HepG2 (cell line): ENCODE results near the gene ZNF629. TPM values are rescaled to one million over a fixed set of nuclear protein-coding genes. Genes with fewer than 3 reads are reported as not detected.

ENCODE experiments used
- AKAP8 ChIP-seq: sonication (generic); formaldehyde crosslinking; IDR thresholded peaks from 2 replicates; pipeline ENCODE4 v1.5.1; 2020; ENCODE audit warnings: mild to moderate bottlenecking, missing genetic modification reagents
- HHEX ChIP-seq: IDR thresholded peaks from 2 replicates; pipeline ENCODE4 v1.6.1; 2016; ENCODE audit warnings: control low read depth
- KAT7 ChIP-seq: IDR thresholded peaks from 2 replicates; pipeline ENCODE4 v1.6.1; 2018; ENCODE audit warnings: borderline replicate concordance, missing compliant biosample characterization
- PPARG ChIP-seq: conservative IDR thresholded peaks from 2 replicates; pipeline ENCODE4 v1.6.1; 2016; ENCODE audit warnings: missing biosample characterization, missing genetic modification reagents
- PRMT3 ChIP-seq: sonication (generic); formaldehyde crosslinking; IDR thresholded peaks from 2 replicates; pipeline ENCODE4 v1.8.1; 2022; ENCODE audit warnings: low read depth, mild to moderate bottlenecking, moderate library complexity, missing genetic modification reagents, borderline replicate concordance
- SIX4 ChIP-seq: sonication (generic); formaldehyde crosslinking; IDR thresholded peaks from 2 replicates; pipeline ENCODE4 v1.4.0; 2020; ENCODE audit warnings: missing genetic modification reagents
- TOE1 ChIP-seq: sonication (generic); formaldehyde crosslinking; IDR thresholded peaks from 2 replicates; pipeline ENCODE4 v1.4.0; 2020; ENCODE audit warnings: mild to moderate bottlenecking, missing genetic modification reagents
- ZBTB26 ChIP-seq: IDR thresholded peaks from 2 replicates; pipeline ENCODE4 v1.6.1; 2016; ENCODE audit warnings: missing compliant biosample characterization, missing genetic modification reagents, borderline replicate concordance
- ZFAT ChIP-seq: sonication (generic); formaldehyde crosslinking; conservative IDR thresholded peaks from 2 replicates; pipeline ENCODE4 v1.8.1; 2023; ENCODE audit warnings: missing genetic modification reagents, inconsistent platforms
- ZFP36L2 ChIP-seq: sonication (generic); formaldehyde crosslinking; IDR thresholded peaks from 2 replicates; pipeline ENCODE4 v1.4.0; 2020; ENCODE audit warnings: missing genetic modification reagents
- ZFY ChIP-seq: sonication (generic); formaldehyde crosslinking; IDR thresholded peaks from 2 replicates; pipeline ENCODE4 v1.4.0; 2020; ENCODE audit warnings: missing genetic modification reagents
- ZMAT3 ChIP-seq: sonication (generic); formaldehyde crosslinking; conservative IDR thresholded peaks from 2 replicates; pipeline ENCODE4 v1.7.0; 2021; ENCODE audit warnings: missing genetic modification reagents
- ZNF20 ChIP-seq: sonication (generic); formaldehyde crosslinking; IDR thresholded peaks from 2 replicates; pipeline ENCODE4 v1.4.0; 2020; ENCODE audit warnings: mild to moderate bottlenecking, moderate library complexity, missing genetic modification reagents
- ZNF274 ChIP-seq: sonication (generic); formaldehyde crosslinking; IDR thresholded peaks from 2 replicates; pipeline ENCODE4 v1.5.1; 2020; ENCODE audit warnings: mild to moderate bottlenecking, missing genetic modification reagents
- ZNF543 ChIP-seq: sonication (generic); formaldehyde crosslinking; IDR thresholded peaks from 2 replicates; pipeline ENCODE4 v1.4.0; 2020; ENCODE audit warnings: mild to moderate bottlenecking, missing genetic modification reagents
- ZNF670 ChIP-seq: sonication (generic); formaldehyde crosslinking; IDR thresholded peaks from 2 replicates; pipeline ENCODE4 v1.8.0; 2022; ENCODE audit warnings: mild to moderate bottlenecking, missing genetic modification reagents, borderline replicate concordance
- ZNF704 ChIP-seq: sonication (generic); formaldehyde crosslinking; IDR thresholded peaks from 2 replicates; pipeline ENCODE4 v1.8.1; 2023; ENCODE audit warnings: mild to moderate bottlenecking, inconsistent platforms, moderate library complexity, missing genetic modification reagents, borderline replicate concordance
- ZNF740 ChIP-seq: sonication (generic); formaldehyde crosslinking; IDR thresholded peaks from 2 replicates; pipeline ENCODE4 v1.4.0; 2020; ENCODE audit warnings: missing genetic modification reagents
- ZNF841 ChIP-seq: sonication (generic); formaldehyde crosslinking; IDR thresholded peaks from 2 replicates; pipeline ENCODE4 v1.8.1; 2023; ENCODE audit warnings: missing genetic modification reagents, borderline replicate concordance
- polyA plus RNA-seq, 8 experiments: library from polyadenylated mRNA; depleted of rRNA in 3 of 8; stranded (reverse) in 7 of 8; unstranded in 1 of 8; fragments of >200 nt; fragmentation: Illumina TruSeq in 4 of 8; extraction: Trizol in 4 of 8; gene quantifications; 2 replicates each; pipeline versions ENCODE4 v1.2.1 to v1.2.3, GENCODE V29; 2011 to 2016; ENCODE audit warnings: low read depth in 4 of 8, missing spikeins in 1 of 8, mixed read lengths in 1 of 8; ENCODE audit not compliant: insufficient read depth in 1 of 8
- total RNA-seq, 5 experiments: library from RNA; depleted of rRNA; stranded (reverse); fragments of >200 nt; fragmentation: Illumina TruSeq; extraction: Trizol; gene quantifications; 2 replicates each; pipeline ENCODE4 v1.2.3, GENCODE V29; 2016; ENCODE audit warnings: low read depth in 1 of 5
- TF ChIP-seq, protein P1 (sequence below): sonication (generic); formaldehyde crosslinking; IDR thresholded peaks from 2 replicates; pipeline ENCODE4 v1.5.0; 2020; ENCODE audit warnings: missing genetic modification reagents

Gene ZNF629
- total and polyA plus RNA-seq, 2 of the 13 experiments (the other 11 are each of a cell fraction or from before 2014, with no cell fraction given) = 6.1 to 16.5 TPM

DNA sequence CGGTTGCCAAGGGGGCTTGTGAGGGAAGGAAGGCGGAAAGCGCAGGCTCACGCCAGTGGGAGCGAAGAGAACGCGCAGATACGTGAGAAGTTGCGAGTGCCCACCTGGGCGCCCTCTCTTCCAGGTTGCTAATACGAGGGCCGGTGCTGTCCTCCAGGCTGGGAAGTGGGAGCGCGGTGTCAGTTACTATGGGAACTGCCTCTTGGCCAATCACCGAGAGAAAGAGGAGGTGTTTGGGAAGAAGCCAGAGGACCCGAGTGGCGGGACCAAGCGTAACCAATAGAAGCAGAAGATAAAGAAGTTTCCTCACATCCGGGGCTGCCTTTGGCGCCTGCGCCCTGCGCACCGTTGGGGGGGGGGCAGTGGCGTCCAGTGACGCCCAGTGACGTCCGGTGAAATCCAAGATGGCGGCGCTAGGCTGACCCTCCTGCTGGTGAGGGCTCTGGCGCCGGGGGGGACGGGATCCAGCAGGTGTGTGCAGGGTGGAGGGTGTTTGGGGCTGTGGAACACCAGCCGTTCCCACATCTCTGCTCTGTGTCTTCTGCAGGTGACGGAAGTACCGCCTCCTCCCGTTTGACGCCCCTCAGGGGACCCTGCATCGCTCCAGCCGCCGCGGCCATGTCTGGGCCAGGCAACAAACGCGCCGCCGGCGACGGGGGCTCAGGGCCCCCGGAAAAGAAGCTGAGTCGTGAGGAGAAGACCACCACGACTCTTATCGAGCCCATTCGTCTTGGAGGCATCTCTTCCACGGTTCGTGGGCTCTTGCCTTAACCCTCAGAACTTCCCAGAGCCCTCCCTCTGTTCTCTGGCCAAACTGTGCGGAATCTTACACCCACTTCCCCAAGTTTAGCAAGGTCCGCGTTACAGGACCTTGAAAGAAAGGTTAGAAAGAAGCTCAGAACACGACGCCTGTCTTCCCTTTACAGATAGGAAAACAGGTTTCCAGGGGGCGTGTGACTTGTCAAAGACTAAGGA lies 24.8 kb downstream of the ZNF629 start, which contains the start of the genes CFAP119 and RNF40 (continued):
- TF ChIP-seq ZNF740 (peak; percentile 100), ZNF670 (no peak; the same call in 1 of the 2 replicates), ZBTB26 (CRISPR knock-in tag) (no peak; the same call in 1 of the 2 replicates), KAT7 (CRISPR knock-in tag) (peak; percentile 89; the same call in 1 of the 2 replicates), PPARG (CRISPR knock-in tag) (0 out of 2 replicates have a peak, but pooled peaks have one; percentile 1), ZMAT3 (CRISPR knock-in tag) (no peak; the same call in 1 of the 2 replicates), ZNF543 (CRISPR knock-in tag) (0 out of 2 replicates have a peak, but pooled peaks have one; percentile 54), TOE1 (0 out of 2 replicates have a peak, but pooled peaks have one; percentile 59), ZNF274 (CRISPR knock-in tag) (peak; percentile 3; the same call in 1 of the 2 replicates), ZNF20 (CRISPR knock-in tag) (no peak), AKAP8 (CRISPR knock-in tag) (no peak), PRMT3 (no peak), ZFP36L2 (no peak), ZFAT (CRISPR knock-in tag) (0 out of 2 replicates have a peak, but pooled peaks have one; percentile 53), HHEX (no peak), ZNF841 (CRISPR knock-in tag) (no peak), ZNF704 (CRISPR knock-in tag) (peak; percentile 68; the same call in 1 of the 2 replicates), ZFY (peak; percentile 59), SIX4 (CRISPR knock-in tag) (peak; percentile 53; the same call in 1 of the 2 replicates)
- TF ChIP-seq, protein P1, sequence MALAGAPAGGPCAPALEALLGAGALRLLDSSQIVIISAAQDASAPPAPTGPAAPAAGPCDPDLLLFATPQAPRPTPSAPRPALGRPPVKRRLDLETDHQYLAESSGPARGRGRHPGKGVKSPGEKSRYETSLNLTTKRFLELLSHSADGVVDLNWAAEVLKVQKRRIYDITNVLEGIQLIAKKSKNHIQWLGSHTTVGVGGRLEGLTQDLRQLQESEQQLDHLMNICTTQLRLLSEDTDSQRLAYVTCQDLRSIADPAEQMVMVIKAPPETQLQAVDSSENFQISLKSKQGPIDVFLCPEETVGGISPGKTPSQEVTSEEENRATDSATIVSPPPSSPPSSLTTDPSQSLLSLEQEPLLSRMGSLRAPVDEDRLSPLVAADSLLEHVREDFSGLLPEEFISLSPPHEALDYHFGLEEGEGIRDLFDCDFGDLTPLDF = peak; percentile 86
